Measurements from ENCODE around the gene LAMA1. TPM values are rescaled to one million over a fixed set of nuclear protein-coding genes. Genes with fewer than 3 reads are reported as not detected.

Gene LAMA1
- total and polyA plus RNA-seq, 2 of the 8 experiments (the other 6 are each of a cell fraction or from before 2014, with no cell fraction given): 30.4 to 48.7 TPM

- TF ChIP-seq EZH2 (IDR thresholded peaks at IDR 0.05; ENCODE audit: low read depth, low read length, severe bottlenecking): no peak
Observed at GRCh38 chr18:7102131-7102530, 15.5 kb downstream of the LAMA1 start (continued).

All from H1 (cell line).